AG20443 (cell line): ENCODE data around the gene ITGB4.
A peak's percentile ranks its signal among the peaks of the same experiment; 100 is the strongest.
"Not testable (repeated sequence)": the region's sequence is repeated elsewhere in the genome, so short reads cannot be mapped to it uniquely, and the experiment has no call there.

Source experiments
- DNase-seq: peaks from one replicate; pipeline ENCODE4 v3.0.0; 2012; ENCODE audit warnings: low spot score, mixed read lengths

The ITGB4 gene

GRCh38 chr17:75753514-75754377 is 32.5 kb downstream of the ITGB4 start:
- DNase-seq = peak; percentile 94

GRCh38 chr17:75754378-75755204 is 33.3 kb downstream of the ITGB4 start:
- DNase-seq = no peak

- DNase-seq = no peak
These were observed 34.1 kb downstream of the ITGB4 start for GRCh38 chr17:75755205-75755901.

- DNase-seq = no peak
These were observed 34.7 kb downstream of the ITGB4 start for GRCh38 chr17:75755990-75756389.

GRCh38 chr17:75756451-75757085 is 35.3 kb downstream of the ITGB4 start:
- DNase-seq = no peak

- no peak for DNase-seq
These were observed 35.9 kb downstream of the ITGB4 start for GRCh38 chr17:75757086-75757681.

GRCh38 chr17:75758131-75758905 is 37.1 kb downstream of the ITGB4 start:
- DNase-seq = no peak

- no peak for DNase-seq
These were observed 38.2 kb downstream of the ITGB4 start for GRCh38 chr17:75759457-75759856.

GRCh38 chr17:75759978-75760640 is 38.9 kb downstream of the ITGB4 start:
- not testable (repeated sequence) for DNase-seq

- DNase-seq = no peak
These were observed 41.4 kb downstream of the ITGB4 start for GRCh38 chr17:75762513-75763268.

GRCh38 chr17:75763269-75763607 is 42.0 kb downstream of the ITGB4 start:
- DNase-seq = no peak

- DNase-seq = peak; percentile 14
These were observed 42.6 kb downstream of the ITGB4 start for GRCh38 chr17:75763613-75764416.

- DNase-seq = no peak
These were observed 43.1 kb downstream of the ITGB4 start for GRCh38 chr17:75764417-75764710.

GRCh38 chr17:75764711-75765421 is 43.6 kb downstream of the ITGB4 start, which contains the start of gene GALK1:
Gene GALK1 (minus strand): TSS chr17:75765192. CDS start chr17:75765136, 56 bp downstream.
- peak; percentile 94 for DNase-seq

GRCh38 chr17:75765981-75766380 is 44.7 kb downstream of the ITGB4 start:
- peak; percentile 4 for DNase-seq

- no peak for DNase-seq
These were observed 46.6 kb downstream of the ITGB4 start for GRCh38 chr17:75767881-75768280.

- DNase-seq = no peak
These were observed 48.3 kb downstream of the ITGB4 start for GRCh38 chr17:75769536-75769935.
